ENCODE results near the gene F3.

The F3 gene

GRCh38 chr1:94540440-94541245 lies 916 bp downstream of the F3 start:
- TF ChIP-seq EZH2phosphoT487 (IDR thresholded peaks at IDR 0.05; ENCODE audit: low read depth): no peak
- no peak for TF ChIP-seq CTCF (IDR thresholded peaks at IDR 0.05; ENCODE audit: low read depth, low read length)
- Histone ChIP-seq H4K20me1 (ENCODE audit: insufficient read depth, low read length) (no peaks in the 10 kb centered on the region), H3K27ac (ENCODE audit: low read length) (no peak overlapping the region), H3K4me2 (ENCODE audit: low read length) (no peak overlapping the region), H3K27me3 (ENCODE audit: low read depth, low read length) (peaks cover 16% of the 10 kb centered on the region), H2AFZ (ENCODE audit: low read depth, low read length) (no peak overlapping the region), H3K4me1 (ENCODE audit: low read length) (no peaks in the 10 kb centered on the region), H3K4me3 (ENCODE audit: low read length) (no peak overlapping the region), H3K36me3 (replicated peaks; ENCODE audit: low read depth, low read length) (no peaks in the 10 kb centered on the region), H3K79me2 (ENCODE audit: low read length) (no peaks in the 10 kb centered on the region), H3K9me3 (ENCODE audit: insufficient read depth, low read length) (no peaks in the 10 kb centered on the region), H3K9ac (ENCODE audit: low read length) (no peak overlapping the region)

GRCh38 chr1:94539496-94539895 lies 2.1 kb downstream of the F3 start:
- no peaks in the 10 kb centered on the region for H3K4me1 ChIP-seq (ENCODE audit: low read length)
- H3K9me3 ChIP-seq (ENCODE audit: insufficient read depth, low read length): no peaks in the 10 kb centered on the region
- H3K27me3 ChIP-seq (ENCODE audit: low read depth, low read length): peaks cover 7% of the 10 kb centered on the region
- no peaks in the 10 kb centered on the region for H4K20me1 ChIP-seq (ENCODE audit: insufficient read depth, low read length)
- no peak overlapping the region for H3K9ac ChIP-seq (ENCODE audit: low read length)
- no peaks in the 10 kb centered on the region for H3K36me3 ChIP-seq (replicated peaks; ENCODE audit: low read depth, low read length)
- no peak overlapping the region for H3K4me3 ChIP-seq (ENCODE audit: low read length)
- no peak for TF ChIP-seq EZH2phosphoT487 (IDR thresholded peaks at IDR 0.05; ENCODE audit: low read depth)
- no peak for TF ChIP-seq CTCF (IDR thresholded peaks at IDR 0.05; ENCODE audit: low read depth, low read length)
- no peak overlapping the region for H3K27ac ChIP-seq (ENCODE audit: low read length)
- H3K4me2 ChIP-seq (ENCODE audit: low read length): no peak overlapping the region
- H3K79me2 ChIP-seq (ENCODE audit: low read length): no peaks in the 10 kb centered on the region
- no peak overlapping the region for H2AFZ ChIP-seq (ENCODE audit: low read depth, low read length)

- no peaks in the 10 kb centered on the region for H3K9me3 ChIP-seq (ENCODE audit: insufficient read depth, low read length)
- H3K4me3 ChIP-seq (ENCODE audit: low read length): no peak overlapping the region
Observed at GRCh38 chr1:94538243-94538827, 3.2 kb downstream of the F3 start.

More at GRCh38 chr1:94538243-94538827, 3.2 kb downstream of the F3 start:
- Histone ChIP-seq H3K4me2 (ENCODE audit: low read length) (no peak overlapping the region), H3K4me1 (ENCODE audit: low read length) (no peaks in the 10 kb centered on the region), H3K27me3 (ENCODE audit: low read depth, low read length) (0 out of 2 replicates have a peak, but pooled peaks cover 2% of the 10 kb centered on the region), H4K20me1 (ENCODE audit: insufficient read depth, low read length) (no peaks in the 10 kb centered on the region), H3K79me2 (ENCODE audit: low read length) (no peaks in the 10 kb centered on the region), H3K27ac (ENCODE audit: low read length) (no peak overlapping the region), H3K9ac (ENCODE audit: low read length) (no peak overlapping the region), H2AFZ (ENCODE audit: low read depth, low read length) (no peak overlapping the region), H3K36me3 (replicated peaks; ENCODE audit: low read depth, low read length) (no peaks in the 10 kb centered on the region)
- TF ChIP-seq CTCF (IDR thresholded peaks at IDR 0.05; ENCODE audit: low read depth, low read length): no peak
- TF ChIP-seq EZH2phosphoT487 (IDR thresholded peaks at IDR 0.05; ENCODE audit: low read depth): no peak

Measured in OCI-LY3 (cell line).